Chondrocyte (in vitro differentiated cells): Measurements from ENCODE around the gene HMGB2. TPM values are rescaled to one million over a fixed set of nuclear protein-coding genes. Genes with fewer than 3 reads are reported as not detected.

Experiments
- DNase-seq: peaks from one replicate; pipeline ENCODE4 v3.0.0; 2021; ENCODE audit warnings: mixed read lengths, low spot score
- H3K27ac Mint-ChIP-seq: one replicate; pipeline ENCODE4 v1.8.0; 2021; ENCODE audit warnings: mild to moderate bottlenecking, moderate library complexity, mixed read lengths; ENCODE audit not compliant: unreplicated experiment
- H3K27me3 Mint-ChIP-seq: 2 replicates; pipeline ENCODE4 v1.8.0; 2021; ENCODE audit warnings: low read depth, mixed read lengths
- H3K36me3 Mint-ChIP-seq: 2 replicates; pipeline ENCODE4 v1.8.0; 2021; ENCODE audit warnings: low read depth, mixed read lengths
- H3K4me1 Mint-ChIP-seq: 2 replicates; pipeline ENCODE4 v1.8.0; 2021; ENCODE audit warnings: low read depth, mild to moderate bottlenecking, mixed read lengths
- H3K4me3 Mint-ChIP-seq: one replicate; pipeline ENCODE4 v1.8.0; 2021; ENCODE audit warnings: mild to moderate bottlenecking, moderate library complexity, mixed read lengths; ENCODE audit not compliant: unreplicated experiment
- H3K9me3 Mint-ChIP-seq: 2 replicates; pipeline ENCODE4 v1.8.0; 2021; ENCODE audit warnings: low read depth, mixed read lengths
- CTCF ChIP-seq: fragments of 200-600 bp; sonication (generic); IDR thresholded peaks from 2 replicates; pipeline ENCODE4 v1.5.0; 2021; ENCODE audit warnings: antibody characterized with exemption, mild to moderate bottlenecking, moderate library complexity
- total RNA-seq: library from RNA; stranded (reverse); gene quantifications from 3 replicates; pipeline ENCODE4 v1.2.1, GENCODE V29; 2021

Gene HMGB2
- total RNA-seq, 1 donor from 2014 or later: 24.0 TPM

- no peak for DNase-seq
- H3K27me3 Mint-ChIP-seq: no peaks in the 10 kb centered on the region
- H3K4me1 Mint-ChIP-seq: peaks cover 33% of the 10 kb centered on the region
These were observed 964 bp upstream of the HMGB2 start for GRCh38 chr4:173334891-173335752.

GRCh38 chr4:173333658-173334084 lies 487 bp downstream of the HMGB2 start:
- H3K4me1 Mint-ChIP-seq: peaks cover 33% of the 10 kb centered on the region
- peak overlapping the region; percentile 96 for H3K4me3 Mint-ChIP-seq
- peak overlapping the region; percentile 100 for H3K27ac Mint-ChIP-seq
- H3K27me3 Mint-ChIP-seq: no peaks in the 10 kb centered on the region
- DNase-seq: peak; percentile 94
- no peak for TF ChIP-seq CTCF
- no peaks in the 10 kb centered on the region for H3K9me3 Mint-ChIP-seq
- H3K36me3 Mint-ChIP-seq: peaks cover 4% of the 10 kb centered on the region

More at GRCh38 chr4:173334891-173335752, 964 bp upstream of the HMGB2 start:
- H3K4me3 Mint-ChIP-seq: peak overlapping the region; percentile 96
- peak; percentile 26 for TF ChIP-seq CTCF
- H3K9me3 Mint-ChIP-seq: no peaks in the 10 kb centered on the region
- peaks cover 4% of the 10 kb centered on the region for H3K36me3 Mint-ChIP-seq
- H3K27ac Mint-ChIP-seq: peak overlapping the region; percentile 100

GRCh38 chr4:173332963-173333657 lies 1.0 kb downstream of the HMGB2 start:
- TF ChIP-seq CTCF: no peak
- peak overlapping the region; percentile 92 for H3K27ac Mint-ChIP-seq
- H3K4me3 Mint-ChIP-seq: peak overlapping the region; percentile 90
- H3K4me1 Mint-ChIP-seq: peaks cover 33% of the 10 kb centered on the region
- no peaks in the 10 kb centered on the region for H3K27me3 Mint-ChIP-seq
- H3K9me3 Mint-ChIP-seq: no peaks in the 10 kb centered on the region
- no peak for DNase-seq
- peaks cover 4% of the 10 kb centered on the region for H3K36me3 Mint-ChIP-seq

GRCh38 chr4:173332021-173332487 lies 2.1 kb downstream of the HMGB2 start:
- Mint-ChIP-seq H3K27ac (peak overlapping the region; percentile 55), H3K4me1 (peaks cover 29% of the 10 kb centered on the region), H3K36me3 (peaks cover 4% of the 10 kb centered on the region), H3K4me3 (peak overlapping the region; percentile 90), H3K9me3 (no peaks in the 10 kb centered on the region), H3K27me3 (no peaks in the 10 kb centered on the region)
- no peak for TF ChIP-seq CTCF
- no peak for DNase-seq

GRCh38 chr4:173330590-173330989 lies 3.6 kb downstream of the HMGB2 start:
- Mint-ChIP-seq H3K36me3 (peaks cover 4% of the 10 kb centered on the region), H3K27me3 (no peaks in the 10 kb centered on the region), H3K27ac (no peak overlapping the region), H3K9me3 (no peaks in the 10 kb centered on the region), H3K4me1 (peaks cover 27% of the 10 kb centered on the region), H3K4me3 (no peak overlapping the region)
- TF ChIP-seq CTCF: no peak
- no peak for DNase-seq
